CD14-positive monocyte (primary cell): ENCODE measurements around the gene ARSB. TPM values are rescaled to one million over a fixed set of nuclear protein-coding genes. Genes with fewer than 3 reads are reported as not detected.
A peak's percentile ranks its signal among the peaks of the same experiment; 100 is the strongest.

ENCODE experiments used
- DNase-seq, 3 donors: peaks; one replicate each; pipeline ENCODE4 v3.0.0-alpha.2; 2011 to 2022
- H2AFZ ChIP-seq: 2 replicates; pipeline ENCODE4 v1.6.0; 2012; ENCODE audit warnings: mild to moderate bottlenecking, low read depth, low read length, inconsistent platforms; ENCODE audit not compliant: insufficient read depth, poor library complexity, severe bottlenecking
- H3K27ac ChIP-seq, 2 donors: 1 replicate in 1 of 2; 2 replicates in 1 of 2; pipeline ENCODE4 v1.5.1; 2012 to 2013; ENCODE audit warnings: low read length in 2 of 2, control low read depth in 1 of 2, inconsistent platforms in 1 of 2, low read depth in 1 of 2, mild to moderate bottlenecking in 1 of 2
- H3K27me3 ChIP-seq, 2 donors: one replicate each; pipeline versions ENCODE4 v1.6.0 to v1.6.1; 2011 to 2013; ENCODE audit warnings: low read length in 2 of 2; ENCODE audit not compliant: control insufficient read depth in 2 of 2, insufficient read depth in 2 of 2
- H3K36me3 ChIP-seq, 2 donors: replicated peaks in 1 of 2; 1 replicate in 1 of 2; 2 replicates in 1 of 2; pipeline versions ENCODE4 v1.5.1 to v1.6.1; 2012 to 2013; ENCODE audit warnings: low read length in 2 of 2, control low read depth in 1 of 2, inconsistent platforms in 1 of 2, mild to moderate bottlenecking in 1 of 2; ENCODE audit not compliant: insufficient read depth in 2 of 2, control insufficient read depth in 1 of 2
- H3K4me1 ChIP-seq, 2 donors: 1 replicate in 1 of 2; 2 replicates in 1 of 2; pipeline versions ENCODE4 v1.5.1 to v1.6.1; 2012 to 2013; ENCODE audit warnings: low read length in 2 of 2, control low read depth in 1 of 2, inconsistent platforms in 1 of 2, mild to moderate bottlenecking in 1 of 2, moderate library complexity in 1 of 2; ENCODE audit not compliant: insufficient read depth in 2 of 2, control insufficient read depth in 1 of 2
- H3K4me2 ChIP-seq: replicated peaks from 2 replicates; pipeline ENCODE3; 2012; ENCODE audit warnings: low read length, moderate library complexity, mild to moderate bottlenecking; ENCODE audit not compliant: poor library complexity, severe bottlenecking; ENCODE audit errors: extremely low read depth
- H3K4me3 ChIP-seq, 3 experiments: fragments of 200-600 bp in 1 of 3; sonication (generic) in 1 of 3; replicated peaks in 1 of 3; 1 replicate in 2 of 3; 2 replicates in 1 of 3; pipeline ENCODE4 v1.5.1; 2011 to 2013; ENCODE audit warnings: low read length in 3 of 3, mild to moderate bottlenecking in 3 of 3, control low read depth in 2 of 3, low read depth in 2 of 3, inconsistent platforms in 1 of 3, moderate library complexity in 1 of 3
- H3K79me2 ChIP-seq: 2 replicates; pipeline ENCODE4 v1.6.0; 2012; ENCODE audit warnings: mild to moderate bottlenecking, control low read depth, inconsistent platforms, low read length, moderate library complexity; ENCODE audit not compliant: insufficient read depth
- H3K9ac ChIP-seq: 2 replicates; pipeline ENCODE4 v1.6.0; 2017; ENCODE audit warnings: low read length, mild to moderate bottlenecking; ENCODE audit not compliant: insufficient read depth, poor library complexity, severe bottlenecking
- H3K9me3 ChIP-seq, 2 donors: replicated peaks in 1 of 2; 1 replicate in 1 of 2; 2 replicates in 1 of 2; pipeline versions ENCODE4 v1.5.1 to v1.6.1; 2012 to 2013; ENCODE audit warnings: low read length in 2 of 2, control low read depth in 1 of 2; ENCODE audit not compliant: control insufficient read depth in 1 of 2, insufficient read depth in 1 of 2
- H4K20me1 ChIP-seq: 2 replicates; pipeline ENCODE4 v1.6.0; 2012; ENCODE audit warnings: mild to moderate bottlenecking, low read length, control low read depth, moderate library complexity; ENCODE audit not compliant: insufficient read depth
- H3K27ac Mint-ChIP-seq, 7 donors: one replicate each; pipeline ENCODE4 v1.8.0; 2020; ENCODE audit warnings: mild to moderate bottlenecking in 7 of 7, mixed read lengths in 7 of 7, moderate library complexity in 6 of 7, inconsistent platforms in 2 of 7
- H3K27me3 Mint-ChIP-seq, 3 donors: one replicate each; pipeline ENCODE4 v1.8.0; 2021 to 2022; ENCODE audit warnings: low read depth in 3 of 3, mild to moderate bottlenecking in 3 of 3, mixed read lengths in 3 of 3, moderate library complexity in 3 of 3, inconsistent platforms in 1 of 3
- H3K36me3 Mint-ChIP-seq, 2 donors: one replicate each; pipeline ENCODE4 v1.8.0; 2020; ENCODE audit warnings: mixed read lengths in 2 of 2, inconsistent platforms in 1 of 2, mild to moderate bottlenecking in 1 of 2
- H3K4me1 Mint-ChIP-seq: one replicate; pipeline ENCODE4 v1.8.0; 2020; ENCODE audit warnings: mild to moderate bottlenecking, mixed read lengths
- H3K4me3 Mint-ChIP-seq, 2 donors: one replicate each; pipeline ENCODE4 v1.8.0; 2020; ENCODE audit warnings: mild to moderate bottlenecking in 2 of 2, mixed read lengths in 2 of 2, moderate library complexity in 1 of 2
- H3K9me3 Mint-ChIP-seq, 7 donors: one replicate each; pipeline ENCODE4 v1.8.0; 2020 to 2022; ENCODE audit warnings: mixed read lengths in 7 of 7, mild to moderate bottlenecking in 6 of 7, moderate library complexity in 6 of 7, inconsistent platforms in 2 of 7
- WGBS: methylation state at CpG from one replicate; pipeline ENCODE4 v1.1.5; 2013; ENCODE audit warnings: missing lambda C conversion rate; ENCODE audit not compliant: insufficient coverage; 5-methylcytosine and 5-hydroxymethylcytosine counted together
- intact Hi-C, 2 donors: fragments of 100-400 bp; cut with micrococcal nuclease; formaldehyde crosslinking; loops; one replicate each; pipeline versions ENCODE4 v1.15.0 to v1.15.1; 2023
- polyA plus RNA-seq, 3 donors: library from polyadenylated mRNA; depleted of rRNA in 1 of 3; unstranded in 2 of 3; stranded (reverse) in 1 of 3; fragments of 300-500 nt in 2 of 3; fragments of >200 nt in 1 of 3; fragmentation: Illumina TruSeq in 2 of 3; gene quantifications; 1 replicate in 2 of 3; 2 replicates in 1 of 3; pipeline ENCODE4 v1.2.3, GENCODE V29; 2012 to 2021
- TF ChIP-seq, protein P1 (sequence below): fragments of 200-600 bp; IDR thresholded peaks from one replicate; pipeline ENCODE4 v1.8.0; 2022; ENCODE audit warnings: antibody characterized with exemption, mild to moderate bottlenecking

Gene ARSB
- polyA plus RNA-seq, 3 donors, result 18.0 to 28.7 (median 18.1) TPM

DNA sequence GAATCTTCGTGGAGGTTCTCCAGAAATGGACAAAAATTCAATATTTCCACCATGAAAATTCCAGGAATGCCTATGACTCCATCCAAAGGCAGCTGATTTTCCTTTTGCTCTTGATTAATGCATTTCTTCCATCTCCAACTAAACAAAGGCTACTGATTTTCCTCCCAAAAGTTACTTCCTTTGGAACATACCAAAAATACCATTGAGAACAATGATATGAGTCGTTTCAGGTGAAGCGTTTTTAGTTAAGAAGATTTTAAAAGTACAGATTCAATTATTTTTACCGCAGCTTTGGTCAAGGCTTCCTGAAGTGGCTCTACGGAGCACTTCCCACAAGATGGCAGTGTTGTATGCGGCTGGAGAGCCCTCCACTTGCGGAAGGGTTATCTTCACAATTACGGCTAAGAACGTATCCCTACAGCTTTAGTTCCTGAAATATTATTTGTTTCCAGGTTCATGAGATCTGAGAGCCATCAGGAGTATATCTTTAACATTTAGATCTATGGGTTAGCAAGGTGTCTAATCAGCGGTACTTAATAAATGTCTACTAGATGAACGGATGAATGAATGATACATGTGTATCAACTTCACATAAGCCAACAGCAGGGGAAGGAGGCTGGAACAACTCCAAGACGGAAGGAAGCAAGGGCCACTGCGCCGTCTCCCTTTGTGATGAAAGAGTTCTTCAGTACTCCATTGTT lies 35.9 kb upstream of the ARSB start:
- no peaks in the 10 kb centered on the region for H3K36me3 ChIP-seq
- no peaks in the 10 kb centered on the region for H3K36me3 Mint-ChIP-seq
- H3K27me3 ChIP-seq, result peaks cover 10 to 15% of the 10 kb centered on the region in 2 donors
- H3K4me3 Mint-ChIP-seq, result peak overlapping the region; percentile 25 to 59
- H3K27me3 Mint-ChIP-seq, result peaks cover 7 to 27% (median 7%) of the 10 kb centered on the region in 3 donors
- no peaks in the 10 kb centered on the region for H3K79me2 ChIP-seq
- H3K9ac ChIP-seq, result no peak overlapping the region
- peak overlapping the region; percentile 21 for H2AFZ ChIP-seq
- no peaks in the 10 kb centered on the region for H4K20me1 ChIP-seq
- intact Hi-C loops, result loop anchor here in 1 of 2 donors (5.0 to 10.0 kb wide), 2 partner anchors 111 to 444 kb away; no protein-coding TSS in a partner anchor
- no peaks in the 10 kb centered on the region for H3K9me3 ChIP-seq
- peak overlapping the region; percentile 22 for H3K4me2 ChIP-seq
- H3K27ac Mint-ChIP-seq, result peak overlapping the region in 1 of 7 donors; percentile 46
- TF ChIP-seq, protein P1, sequence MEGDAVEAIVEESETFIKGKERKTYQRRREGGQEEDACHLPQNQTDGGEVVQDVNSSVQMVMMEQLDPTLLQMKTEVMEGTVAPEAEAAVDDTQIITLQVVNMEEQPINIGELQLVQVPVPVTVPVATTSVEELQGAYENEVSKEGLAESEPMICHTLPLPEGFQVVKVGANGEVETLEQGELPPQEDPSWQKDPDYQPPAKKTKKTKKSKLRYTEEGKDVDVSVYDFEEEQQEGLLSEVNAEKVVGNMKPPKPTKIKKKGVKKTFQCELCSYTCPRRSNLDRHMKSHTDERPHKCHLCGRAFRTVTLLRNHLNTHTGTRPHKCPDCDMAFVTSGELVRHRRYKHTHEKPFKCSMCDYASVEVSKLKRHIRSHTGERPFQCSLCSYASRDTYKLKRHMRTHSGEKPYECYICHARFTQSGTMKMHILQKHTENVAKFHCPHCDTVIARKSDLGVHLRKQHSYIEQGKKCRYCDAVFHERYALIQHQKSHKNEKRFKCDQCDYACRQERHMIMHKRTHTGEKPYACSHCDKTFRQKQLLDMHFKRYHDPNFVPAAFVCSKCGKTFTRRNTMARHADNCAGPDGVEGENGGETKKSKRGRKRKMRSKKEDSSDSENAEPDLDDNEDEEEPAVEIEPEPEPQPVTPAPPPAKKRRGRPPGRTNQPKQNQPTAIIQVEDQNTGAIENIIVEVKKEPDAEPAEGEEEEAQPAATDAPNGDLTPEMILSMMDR, result peak; percentile 74
- H3K4me1 ChIP-seq, result peaks cover 0 to 3% of the 10 kb centered on the region in 2 donors
- DNase-seq, result peak; percentile 38 to 50 (median 42)
- 12% methylated on average over 5 of the region's 14 CpGs for WGBS
- no peak overlapping the region for H3K4me3 ChIP-seq
- peaks cover 0 to 2% (median 0%) of the 10 kb centered on the region in 7 donors for H3K9me3 Mint-ChIP-seq
- H3K27ac ChIP-seq, result no peak overlapping the region
- H3K4me1 Mint-ChIP-seq, result peaks cover 16% of the 10 kb centered on the region

DNA sequence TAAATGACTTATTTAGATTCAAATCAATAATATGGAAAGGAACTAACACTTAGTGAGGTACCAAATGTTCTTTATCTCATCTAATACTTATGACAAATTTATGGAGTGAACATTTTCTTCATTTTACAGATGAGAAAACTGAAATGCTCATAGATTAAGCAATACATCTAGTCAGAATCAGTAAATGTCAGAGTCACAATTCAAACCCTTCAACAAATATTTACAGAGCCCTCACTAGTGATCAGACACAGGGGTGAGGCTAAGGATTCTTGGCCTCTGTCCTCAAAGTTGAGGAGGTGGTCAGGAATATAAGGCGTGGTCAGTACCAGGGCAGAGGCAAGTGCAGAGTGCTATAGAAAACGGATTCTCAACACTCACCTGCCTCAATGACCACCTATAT lies 29.5 kb upstream of the ARSB start:
- no peak for DNase-seq
- WGBS, result 89% methylated on average over 1 of the region's 2 CpGs
- TF ChIP-seq, protein P1, result no peak
- intact Hi-C loops, result no loop called here
- no peak overlapping the region for H3K4me3 Mint-ChIP-seq
- Histone ChIP-seq H3K27ac (no peak overlapping the region), H4K20me1 (no peaks in the 10 kb centered on the region), H3K4me3 (no peak overlapping the region), H2AFZ (no peak overlapping the region), H3K36me3 (no peaks in the 10 kb centered on the region), H3K4me1 (no peaks in the 10 kb centered on the region), H3K9me3 (peaks cover 0 to 3% of the 10 kb centered on the region in 2 donors), H3K27me3 (peaks cover 3 to 4% of the 10 kb centered on the region in 2 donors), H3K9ac (no peak overlapping the region), H3K79me2 (no peaks in the 10 kb centered on the region), H3K4me2 (no peak overlapping the region)
- H3K27me3 Mint-ChIP-seq, result peaks cover 3 to 11% (median 10%) of the 10 kb centered on the region in 3 donors
- H3K4me1 Mint-ChIP-seq, result no peaks in the 10 kb centered on the region
- no peak overlapping the region for H3K27ac Mint-ChIP-seq
- peaks cover 0 to 11% (median 2%) of the 10 kb centered on the region in 7 donors for H3K9me3 Mint-ChIP-seq
- H3K36me3 Mint-ChIP-seq, result no peaks in the 10 kb centered on the region
